ENCODE results near the gene LGALS12.
"Not testable (repeated sequence)": the region's sequence is repeated elsewhere in the genome, so short reads cannot be mapped to it uniquely, and the experiment has no call there.

LGALS12 gene

GRCh38 chr11:63528729-63529278 is 22.9 kb downstream of the LGALS12 start:
- in situ Hi-C loops (cut with MboI; ENCODE audit: low pct_unique_long_range_greater_than_20kb, low sequenced_read_pairs); DNase-seq: not testable (repeated sequence)

GRCh38 chr11:63529373-63529772 is 23.5 kb downstream of the LGALS12 start:
- DNase-seq; in situ Hi-C loops (cut with MboI; ENCODE audit: low pct_unique_long_range_greater_than_20kb, low sequenced_read_pairs): not testable (repeated sequence)

GRCh38 chr11:63530021-63530420 is 24.1 kb downstream of the LGALS12 start:
- in situ Hi-C loops (cut with MboI; ENCODE audit: low pct_unique_long_range_greater_than_20kb, low sequenced_read_pairs), result no loop called here
- no peak for DNase-seq

GRCh38 chr11:63531074-63531792 is 25.3 kb downstream of the LGALS12 start:
- peak; percentile 49 for DNase-seq
- in situ Hi-C loops (cut with MboI; ENCODE audit: low pct_unique_long_range_greater_than_20kb, low sequenced_read_pairs), result not testable (repeated sequence)

- DNase-seq, result no peak
- in situ Hi-C loops (cut with MboI; ENCODE audit: low pct_unique_long_range_greater_than_20kb, low sequenced_read_pairs), result no loop called here
Measured at GRCh38 chr11:63532117-63532516, 26.2 kb downstream of the LGALS12 start.

GRCh38 chr11:63532799-63533475 is 27.1 kb downstream of the LGALS12 start:
- no peak for DNase-seq
- in situ Hi-C loops (cut with MboI; ENCODE audit: low pct_unique_long_range_greater_than_20kb, low sequenced_read_pairs), result no loop called here

- DNase-seq, result no peak
- in situ Hi-C loops (cut with MboI; ENCODE audit: low pct_unique_long_range_greater_than_20kb, low sequenced_read_pairs), result no loop called here
Measured at GRCh38 chr11:63534076-63534475, 28.2 kb downstream of the LGALS12 start.

GRCh38 chr11:63534895-63535461 is 29.1 kb downstream of the LGALS12 start:
- DNase-seq, result no peak
- in situ Hi-C loops (cut with MboI; ENCODE audit: low pct_unique_long_range_greater_than_20kb, low sequenced_read_pairs), result no loop called here

GRCh38 chr11:63535734-63536133 is 29.9 kb downstream of the LGALS12 start:
- DNase-seq, result no peak
- in situ Hi-C loops (cut with MboI; ENCODE audit: low pct_unique_long_range_greater_than_20kb, low sequenced_read_pairs), result no loop called here

- DNase-seq, result no peak
- in situ Hi-C loops (cut with MboI; ENCODE audit: low pct_unique_long_range_greater_than_20kb, low sequenced_read_pairs), result no loop called here
Measured at GRCh38 chr11:63536669-63537292, 30.9 kb downstream of the LGALS12 start, which contains the start of gene PLAAT4. PLAAT4 (plus strand) TSS chr11:63536808; CDS start chr11:63536869, 61 bp downstream.

- DNase-seq, result no peak
- in situ Hi-C loops (cut with MboI; ENCODE audit: low pct_unique_long_range_greater_than_20kb, low sequenced_read_pairs), result no loop called here
Measured at GRCh38 chr11:63537293-63538101, 31.6 kb downstream of the LGALS12 start.

GRCh38 chr11:63542506-63542905 is 36.6 kb downstream of the LGALS12 start:
- DNase-seq; in situ Hi-C loops (cut with MboI; ENCODE audit: low pct_unique_long_range_greater_than_20kb, low sequenced_read_pairs): not testable (repeated sequence)

- DNase-seq, result no peak
- in situ Hi-C loops (cut with MboI; ENCODE audit: low pct_unique_long_range_greater_than_20kb, low sequenced_read_pairs), result no loop called here
Measured at GRCh38 chr11:63543711-63544110, 37.8 kb downstream of the LGALS12 start.

- in situ Hi-C loops (cut with MboI; ENCODE audit: low pct_unique_long_range_greater_than_20kb, low sequenced_read_pairs), result no loop called here
- DNase-seq, result no peak
Measured at GRCh38 chr11:63547061-63547460, 41.2 kb downstream of the LGALS12 start.

- in situ Hi-C loops (cut with MboI; ENCODE audit: low pct_unique_long_range_greater_than_20kb, low sequenced_read_pairs), result no loop called here
Measured at GRCh38 chr11:63548178-63548577, 42.3 kb downstream of the LGALS12 start.

GRCh38 chr11:63549411-63549810 is 43.5 kb downstream of the LGALS12 start:
- DNase-seq, result no peak
- in situ Hi-C loops (cut with MboI; ENCODE audit: low pct_unique_long_range_greater_than_20kb, low sequenced_read_pairs), result no loop called here

More at GRCh38 chr11:63548178-63548577, 42.3 kb downstream of the LGALS12 start:
- no peak for DNase-seq

- DNase-seq; in situ Hi-C loops (cut with MboI; ENCODE audit: low pct_unique_long_range_greater_than_20kb, low sequenced_read_pairs): not testable (repeated sequence)
Measured at GRCh38 chr11:63550156-63550700, 44.3 kb downstream of the LGALS12 start.

GRCh38 chr11:63551091-63551888 is 45.4 kb downstream of the LGALS12 start:
- in situ Hi-C loops (cut with MboI; ENCODE audit: low pct_unique_long_range_greater_than_20kb, low sequenced_read_pairs), result no loop called here

More at GRCh38 chr11:63551091-63551888, 45.4 kb downstream of the LGALS12 start:
- DNase-seq, result no peak

Measured in KBM-7 (cell line).